Central memory CD4-positive, alpha-beta T cell (primary cell): ENCODE results near the gene MOSPD2.

ENCODE experiments used
- DNase-seq: peaks from one replicate; pipeline ENCODE4 v3.0.0; 2022
- total RNA-seq, 3 experiments: gene quantifications; one replicate each; lab custom pipeline; 2026; lab: John Stamatoyannopoulos, UW

Gene MOSPD2
- total RNA-seq, result 13.7 to 22.0 (median 17.0) reads per million in 3 experiments

GRCh38 chrX:14872851-14873675 is at the start of gene MOSPD2, which contains the start of gene FANCB:
Gene MOSPD2, plus strand, starts transcription at chrX:14873421. Its CDS starts 108 bp downstream, at chrX:14873529.
Gene FANCB, minus strand, starts transcription at chrX:14873069. Its CDS starts 7,559 bp downstream, at chrX:14865510.
- peak; percentile 95 for DNase-seq

GRCh38 chrX:14825851-14826250 is 47.4 kb upstream of the MOSPD2 start:
- no peak for DNase-seq

- no peak for DNase-seq
Measured at GRCh38 chrX:14826319-14826718, 46.9 kb upstream of the MOSPD2 start.

- no peak for DNase-seq
Measured at GRCh38 chrX:14829643-14830042, 43.6 kb upstream of the MOSPD2 start.

GRCh38 chrX:14832151-14832550 is 41.1 kb upstream of the MOSPD2 start:
- DNase-seq, result no peak

- DNase-seq, result no peak
Measured at GRCh38 chrX:14832586-14832985, 40.6 kb upstream of the MOSPD2 start.

- DNase-seq, result no peak
Measured at GRCh38 chrX:14837155-14837554, 36.1 kb upstream of the MOSPD2 start.

GRCh38 chrX:14843666-14844065 is 29.6 kb upstream of the MOSPD2 start:
- DNase-seq, result no peak

- DNase-seq, result no peak
Measured at GRCh38 chrX:14851526-14851925, 21.7 kb upstream of the MOSPD2 start.

GRCh38 chrX:14864631-14865030 is 8.6 kb upstream of the MOSPD2 start:
- no peak for DNase-seq

- no peak for DNase-seq
Measured at GRCh38 chrX:14865201-14865600, 8.0 kb upstream of the MOSPD2 start.

GRCh38 chrX:14871767-14872166 is 1.5 kb upstream of the MOSPD2 start:
- DNase-seq, result no peak

GRCh38 chrX:14872355-14872754 is 866 bp upstream of the MOSPD2 start:
- DNase-seq, result no peak

GRCh38 chrX:14873676-14874049 is 442 bp downstream of the MOSPD2 start:
- no peak for DNase-seq

GRCh38 chrX:14875624-14876023 is 2.4 kb downstream of the MOSPD2 start:
- no peak for DNase-seq

GRCh38 chrX:14883826-14884225 is 10.6 kb downstream of the MOSPD2 start:
- no peak for DNase-seq

GRCh38 chrX:14884714-14885113 is 11.5 kb downstream of the MOSPD2 start:
- no peak for DNase-seq

- no peak for DNase-seq
Measured at GRCh38 chrX:14886252-14886651, 13.0 kb downstream of the MOSPD2 start.

GRCh38 chrX:14896273-14896672 is 23.1 kb downstream of the MOSPD2 start:
- no peak for DNase-seq

GRCh38 chrX:14897042-14897441 is 23.8 kb downstream of the MOSPD2 start:
- DNase-seq, result no peak

GRCh38 chrX:14899607-14900006 is 26.4 kb downstream of the MOSPD2 start:
- DNase-seq, result no peak

GRCh38 chrX:14902537-14902936 is 29.3 kb downstream of the MOSPD2 start:
- DNase-seq, result no peak

GRCh38 chrX:14903891-14904290 is 30.7 kb downstream of the MOSPD2 start:
- DNase-seq, result no peak

GRCh38 chrX:14913241-14913640 is 40.0 kb downstream of the MOSPD2 start:
- no peak for DNase-seq

- no peak for DNase-seq
Measured at GRCh38 chrX:14915596-14915995, 42.4 kb downstream of the MOSPD2 start.
